Karpas-422 (cell line): ENCODE results near the gene DLK2. TPM values are rescaled to one million over a fixed set of nuclear protein-coding genes. Genes with fewer than 3 reads are reported as not detected.

Experiments used
- DNase-seq: peaks from one replicate; pipeline ENCODE4 v3.0.0-alpha.2; 2015
- H2AFZ ChIP-seq: fragments of 200-600 bp; sonication (generic); 2 replicates; pipeline ENCODE4 v1.6.1; 2014; ENCODE audit warnings: antibody characterized with exemption, low read length, mixed read lengths
- H3K27ac ChIP-seq: fragments of 200-600 bp; sonication (generic); 2 replicates; pipeline ENCODE4 v1.5.1; 2014; ENCODE audit warnings: mild to moderate bottlenecking, low read length, moderate library complexity
- H3K27me3 ChIP-seq: fragments of 200-600 bp; sonication (generic); 2 replicates; pipeline ENCODE4 v1.6.1; 2014; ENCODE audit warnings: low read length, mixed read lengths
- H3K36me3 ChIP-seq: fragments of 200-600 bp; sonication (generic); 2 replicates; pipeline ENCODE4 v1.6.1; 2014; ENCODE audit warnings: low read length, mixed read lengths; ENCODE audit not compliant: insufficient read depth
- H3K4me1 ChIP-seq: fragments of 200-600 bp; sonication (generic); 2 replicates; pipeline ENCODE4 v1.6.1; 2014; ENCODE audit warnings: mild to moderate bottlenecking, low read length, mixed read lengths
- H3K4me2 ChIP-seq: fragments of 200-600 bp; sonication (generic); 2 replicates; pipeline ENCODE4 v1.6.1; 2014; ENCODE audit warnings: low read length, low read depth, mild to moderate bottlenecking; ENCODE audit not compliant: poor library complexity, severe bottlenecking
- H3K4me3 ChIP-seq: fragments of 200-600 bp; sonication (generic); 2 replicates; pipeline ENCODE4 v1.5.1; 2014; ENCODE audit warnings: mild to moderate bottlenecking, antibody characterized with exemption, low read length, mixed read lengths
- H3K79me2 ChIP-seq: fragments of 200-600 bp; sonication (generic); 2 replicates; pipeline ENCODE4 v1.6.1; 2014; ENCODE audit warnings: mild to moderate bottlenecking, low read length, mixed read lengths
- H3K9ac ChIP-seq: fragments of 200-600 bp; sonication (generic); 2 replicates; pipeline ENCODE4 v1.6.0; 2014; ENCODE audit warnings: low read length
- H3K9me2 ChIP-seq: fragments of 200-600 bp; sonication (generic), shearing (Covaris generic); replicated peaks from 2 replicates; pipeline ENCODE4 v1.6.0; 2014; ENCODE audit warnings: mild to moderate bottlenecking, low read length, moderate library complexity; ENCODE audit not compliant: insufficient read depth
- H3K9me3 ChIP-seq: fragments of 300-700, 200-600 bp; sonication (generic); 2 replicates; pipeline ENCODE4 v1.6.1; 2014; ENCODE audit warnings: low read length, mixed read lengths
- H4K20me1 ChIP-seq: fragments of 200-600 bp; sonication (generic); 2 replicates; pipeline ENCODE4 v1.6.1; 2014; ENCODE audit warnings: mild to moderate bottlenecking, antibody characterized with exemption, low read length, low read depth; ENCODE audit not compliant: insufficient read depth
- total RNA-seq: library from RNA; depleted of rRNA; stranded (reverse); fragments of >200 nt; shearing (Covaris generic); gene quantifications from 2 replicates; pipeline ENCODE4 v1.2.3, GENCODE V29; 2014; ENCODE audit warnings: low replicate concordance

The DLK2 gene
- total RNA-seq, 1 experiment from 2014 or later, result 1.5 TPM

- Histone ChIP-seq H3K36me3 (peaks cover 5% of the 10 kb centered on the region; the same call in 1 of the 2 replicates), H3K27me3 (no peaks in the 10 kb centered on the region), H3K9me3 (no peaks in the 10 kb centered on the region), H3K4me1 (peaks cover 12% of the 10 kb centered on the region), H3K9me2 (no peaks in the 10 kb centered on the region), H3K9ac (peak overlapping the region; percentile 69), H3K79me2 (no peaks in the 10 kb centered on the region), H3K4me2 (peak overlapping the region; percentile 80), H3K4me3 (peak overlapping the region; percentile 72), H3K27ac (no peak overlapping the region), H2AFZ (no peak overlapping the region), H4K20me1 (no peaks in the 10 kb centered on the region)
- peak; percentile 65 for DNase-seq
Measured at GRCh38 chr6:43454696-43455530, 435 bp downstream of the DLK2 start.

GRCh38 chr6:43454290-43454695, 1.1 kb downstream of the DLK2 start:
- H4K20me1 ChIP-seq, result no peaks in the 10 kb centered on the region
- H3K4me3 ChIP-seq, result peak overlapping the region; percentile 72; the same call in 1 of the 2 replicates
- no peak overlapping the region for H3K27ac ChIP-seq
- H3K36me3 ChIP-seq, result peaks cover 7% of the 10 kb centered on the region
- H3K9ac ChIP-seq, result peak overlapping the region; percentile 69
- H3K4me2 ChIP-seq, result peak overlapping the region; percentile 80
- no peak overlapping the region for H2AFZ ChIP-seq
- no peaks in the 10 kb centered on the region for H3K79me2 ChIP-seq
- peak; percentile 80 for DNase-seq
- H3K4me1 ChIP-seq, result peaks cover 12% of the 10 kb centered on the region
- H3K9me2 ChIP-seq, result no peaks in the 10 kb centered on the region
- no peaks in the 10 kb centered on the region for H3K9me3 ChIP-seq
- H3K27me3 ChIP-seq, result no peaks in the 10 kb centered on the region

GRCh38 chr6:43453831-43454230, 1.5 kb downstream of the DLK2 start:
- no peaks in the 10 kb centered on the region for H3K9me2 ChIP-seq
- peaks cover 8% of the 10 kb centered on the region for H3K36me3 ChIP-seq
- H3K9ac ChIP-seq, result no peak overlapping the region
- H3K79me2 ChIP-seq, result no peaks in the 10 kb centered on the region
- peak overlapping the region; percentile 80 for H3K4me2 ChIP-seq
- no peaks in the 10 kb centered on the region for H3K27me3 ChIP-seq
- H3K4me3 ChIP-seq, result peak overlapping the region; percentile 72; the same call in 1 of the 2 replicates
- H4K20me1 ChIP-seq, result no peaks in the 10 kb centered on the region
- no peak for DNase-seq
- H3K9me3 ChIP-seq, result no peaks in the 10 kb centered on the region
- H3K4me1 ChIP-seq, result peaks cover 12% of the 10 kb centered on the region
- no peak overlapping the region for H3K27ac ChIP-seq
- H2AFZ ChIP-seq, result no peak overlapping the region

DNA sequence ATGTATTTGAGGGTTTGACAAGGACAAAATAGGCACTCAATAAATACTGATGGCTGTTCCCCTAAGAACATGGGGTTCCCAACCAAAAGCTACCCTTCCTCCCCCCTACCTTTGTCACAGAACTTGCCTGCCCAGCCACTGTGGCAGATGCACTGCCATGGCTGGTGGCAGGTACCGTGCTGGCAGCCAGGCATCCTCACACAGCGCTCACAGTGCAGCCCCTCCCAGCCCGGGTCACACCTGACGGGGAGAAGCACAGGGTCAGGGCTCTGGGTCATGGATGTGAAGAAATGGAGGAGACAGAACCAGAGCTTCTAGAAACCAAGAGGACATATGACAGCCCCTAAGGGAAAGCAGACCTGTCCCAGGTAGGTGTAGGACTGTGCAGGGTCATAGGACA, 2.5 kb downstream of the DLK2 start:
- H4K20me1 ChIP-seq, result no peaks in the 10 kb centered on the region
- H3K4me2 ChIP-seq, result no peak overlapping the region
- H2AFZ ChIP-seq, result no peak overlapping the region
- no peak overlapping the region for H3K4me3 ChIP-seq
- H3K79me2 ChIP-seq, result no peaks in the 10 kb centered on the region
- no peaks in the 10 kb centered on the region for H3K27me3 ChIP-seq
- H3K9me3 ChIP-seq, result no peaks in the 10 kb centered on the region
- no peaks in the 10 kb centered on the region for H3K9me2 ChIP-seq
- DNase-seq, result no peak
- no peak overlapping the region for H3K9ac ChIP-seq
- H3K36me3 ChIP-seq, result peaks cover 8% of the 10 kb centered on the region
- H3K4me1 ChIP-seq, result peaks cover 12% of the 10 kb centered on the region
- no peak overlapping the region for H3K27ac ChIP-seq

DNA sequence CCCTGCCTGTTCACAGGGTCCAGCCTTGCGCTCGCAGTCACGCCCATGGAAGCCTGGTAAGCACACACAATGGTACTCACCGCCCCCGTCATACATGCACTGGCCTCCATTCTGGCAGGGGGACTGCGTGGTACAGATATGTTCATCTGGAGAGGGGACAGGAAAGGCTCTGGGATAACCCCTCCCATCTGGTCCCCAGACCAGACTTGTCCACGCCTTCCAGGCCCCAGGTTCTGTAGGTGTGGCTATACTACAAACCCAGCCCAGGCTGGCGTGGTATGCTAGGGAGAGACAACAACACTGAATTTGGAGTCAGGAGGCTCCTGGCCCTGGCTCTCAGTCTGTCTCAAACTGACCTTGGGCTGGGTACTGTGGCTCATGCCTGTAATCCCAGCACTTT, 3.4 kb downstream of the DLK2 start:
- Histone ChIP-seq H3K27me3 (no peaks in the 10 kb centered on the region), H3K9ac (no peak overlapping the region)

DNA sequence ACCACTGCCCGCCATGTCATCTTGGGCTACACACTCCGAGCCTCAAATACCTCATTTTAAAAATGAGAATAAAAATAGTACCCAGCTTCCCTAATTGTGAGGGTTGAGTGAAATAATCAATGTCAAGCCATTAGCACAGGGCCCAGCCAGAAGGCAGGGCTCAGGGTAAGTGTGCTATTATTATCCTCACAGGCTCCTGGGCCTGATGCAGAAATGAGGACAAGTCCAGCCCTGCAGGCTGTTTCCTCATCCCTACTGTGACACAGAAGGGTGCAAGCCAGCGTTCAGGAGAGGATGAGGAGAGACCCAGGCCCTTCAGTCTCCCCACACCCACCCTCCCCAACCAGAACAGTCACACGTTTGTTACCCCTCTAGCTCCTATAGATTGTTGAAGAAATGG, 4.0 kb downstream of the DLK2 start:
- no peak overlapping the region for H3K4me2 ChIP-seq
- no peaks in the 10 kb centered on the region for H3K9me2 ChIP-seq
- no peak overlapping the region for H3K9ac ChIP-seq
- no peaks in the 10 kb centered on the region for H3K27me3 ChIP-seq
- no peaks in the 10 kb centered on the region for H3K79me2 ChIP-seq
- DNase-seq, result no peak
- H3K4me3 ChIP-seq, result no peak overlapping the region
- no peak overlapping the region for H2AFZ ChIP-seq
- H3K27ac ChIP-seq, result no peak overlapping the region
- H3K9me3 ChIP-seq, result no peaks in the 10 kb centered on the region
- no peaks in the 10 kb centered on the region for H4K20me1 ChIP-seq
- peaks cover 8% of the 10 kb centered on the region for H3K36me3 ChIP-seq
- H3K4me1 ChIP-seq, result peaks cover 12% of the 10 kb centered on the region

More for the DNA sequence above, 3.4 kb downstream of the DLK2 start:
- Histone ChIP-seq H2AFZ (no peak overlapping the region), H3K4me1 (peaks cover 12% of the 10 kb centered on the region), H3K4me3 (no peak overlapping the region), H3K9me3 (no peaks in the 10 kb centered on the region), H3K79me2 (no peaks in the 10 kb centered on the region), H3K4me2 (no peak overlapping the region), H4K20me1 (no peaks in the 10 kb centered on the region), H3K9me2 (no peaks in the 10 kb centered on the region), H3K27ac (no peak overlapping the region), H3K36me3 (peaks cover 8% of the 10 kb centered on the region)
- no peak for DNase-seq

DNA sequence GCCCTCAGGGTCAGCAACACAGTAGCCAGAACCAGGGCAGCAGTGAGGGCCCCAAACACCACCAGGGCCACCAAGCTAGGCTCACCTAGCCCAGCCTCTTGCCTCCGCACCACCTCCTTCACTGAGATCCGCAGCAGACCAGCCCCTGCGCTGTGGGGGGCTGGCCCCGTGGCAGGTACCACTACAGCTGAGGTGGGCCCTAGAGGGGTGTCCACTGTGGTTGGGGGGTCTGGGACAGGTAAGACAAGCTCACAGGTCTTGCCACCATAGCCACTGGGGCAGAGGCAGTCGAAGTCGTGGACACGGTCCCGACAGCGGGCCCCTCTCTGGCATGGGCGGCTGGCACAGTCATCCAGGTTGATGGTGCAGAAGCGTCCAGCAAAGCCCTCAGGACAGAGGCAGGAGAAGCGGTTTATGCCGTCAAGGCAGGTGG, 4.6 kb downstream of the DLK2 start:
- no peaks in the 10 kb centered on the region for H3K79me2 ChIP-seq
- no peak overlapping the region for H3K27ac ChIP-seq
- no peak overlapping the region for H2AFZ ChIP-seq
- no peaks in the 10 kb centered on the region for H3K9me2 ChIP-seq
- no peaks in the 10 kb centered on the region for H4K20me1 ChIP-seq
- H3K27me3 ChIP-seq, result no peaks in the 10 kb centered on the region
- no peaks in the 10 kb centered on the region for H3K9me3 ChIP-seq
- DNase-seq, result no peak
- H3K4me2 ChIP-seq, result no peak overlapping the region
- peaks cover 9% of the 10 kb centered on the region for H3K4me1 ChIP-seq
- peaks cover 8% of the 10 kb centered on the region for H3K36me3 ChIP-seq
- no peak overlapping the region for H3K4me3 ChIP-seq
- no peak overlapping the region for H3K9ac ChIP-seq

DNA sequence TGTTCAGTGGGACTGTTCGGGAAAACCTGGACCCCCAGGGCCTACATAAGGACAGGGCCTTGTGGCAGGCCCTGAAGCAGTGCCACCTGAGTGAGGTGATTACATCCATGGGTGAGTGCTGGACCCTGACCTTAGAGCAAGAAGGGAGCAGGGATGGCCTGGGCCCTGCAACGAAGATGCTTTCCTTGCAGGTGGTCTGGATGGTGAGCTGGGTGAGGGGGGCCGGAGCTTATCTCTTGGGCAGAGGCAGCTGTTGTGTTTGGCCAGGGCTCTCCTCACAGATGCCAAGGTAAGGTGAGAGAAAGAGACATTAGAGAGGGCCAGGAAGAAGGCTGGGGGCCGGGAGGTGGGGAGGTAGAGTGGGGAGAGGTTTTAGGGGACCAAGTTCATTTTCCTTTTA, 6.4 kb downstream of the DLK2 start:
- Histone ChIP-seq H3K9me2 (no peaks in the 10 kb centered on the region), H3K9me3 (no peaks in the 10 kb centered on the region), H3K27me3 (no peaks in the 10 kb centered on the region), H3K4me2 (no peak overlapping the region), H3K27ac (no peak overlapping the region), H2AFZ (no peak overlapping the region), H3K79me2 (no peaks in the 10 kb centered on the region), H3K36me3 (peaks cover 8% of the 10 kb centered on the region), H3K4me1 (no peaks in the 10 kb centered on the region), H3K9ac (no peak overlapping the region), H4K20me1 (no peaks in the 10 kb centered on the region), H3K4me3 (no peak overlapping the region)
- DNase-seq, result no peak
